HG02798 (cell line): ENCODE data around the gene KIF3B.
A peak's percentile ranks its signal among the peaks of the same experiment; 100 is the strongest.

Experiments used
- ATAC-seq: cut with Tn5 transposase; IDR thresholded peaks from one replicate; pipeline ENCODE4 v1.9.1; 2021; ENCODE audit warnings: mild to moderate bottlenecking; ENCODE audit not compliant: unreplicated experiment, poor library complexity

KIF3B gene

GRCh38 chr20:32277361-32278198, at the start of gene KIF3B:
TSS of gene KIF3B (plus strand) at chr20:32277651. CDS start at chr20:32309778, 32,127 bp downstream.
- ATAC-seq, result peak; percentile 84

GRCh38 chr20:32227744-32228688, 49.4 kb upstream of the KIF3B start:
- ATAC-seq, result no peak

GRCh38 chr20:32229251-32229747, 48.2 kb upstream of the KIF3B start:
- no peak for ATAC-seq

GRCh38 chr20:32230707-32231106, 46.7 kb upstream of the KIF3B start:
- ATAC-seq, result no peak

- ATAC-seq, result no peak
Measured at GRCh38 chr20:32231245-32231644, 46.2 kb upstream of the KIF3B start.

GRCh38 chr20:32231847-32232246, 45.6 kb upstream of the KIF3B start:
- no peak for ATAC-seq

GRCh38 chr20:32232326-32232886, 45.0 kb upstream of the KIF3B start:
- ATAC-seq, result no peak

DNA sequence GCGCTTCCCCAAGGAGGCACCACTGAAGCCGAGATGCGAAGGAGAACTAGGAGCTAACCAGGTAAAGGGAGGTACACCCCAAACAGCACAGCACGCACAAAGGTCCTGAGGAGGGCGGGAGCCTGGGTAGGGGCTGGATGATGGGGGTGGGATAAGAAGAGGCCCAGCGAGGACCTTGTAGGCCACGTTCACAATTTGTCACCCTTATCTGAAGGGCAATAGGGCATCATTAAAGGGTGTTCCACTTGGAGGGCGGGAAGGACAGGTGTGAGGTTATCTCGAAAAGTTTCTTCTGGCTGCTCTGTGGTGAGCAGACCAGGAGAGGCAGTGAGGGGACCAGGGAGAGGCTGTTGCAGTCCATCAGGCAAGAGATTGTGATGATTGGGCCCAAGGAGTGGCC, 44.2 kb upstream of the KIF3B start:
- no peak for ATAC-seq

DNA sequence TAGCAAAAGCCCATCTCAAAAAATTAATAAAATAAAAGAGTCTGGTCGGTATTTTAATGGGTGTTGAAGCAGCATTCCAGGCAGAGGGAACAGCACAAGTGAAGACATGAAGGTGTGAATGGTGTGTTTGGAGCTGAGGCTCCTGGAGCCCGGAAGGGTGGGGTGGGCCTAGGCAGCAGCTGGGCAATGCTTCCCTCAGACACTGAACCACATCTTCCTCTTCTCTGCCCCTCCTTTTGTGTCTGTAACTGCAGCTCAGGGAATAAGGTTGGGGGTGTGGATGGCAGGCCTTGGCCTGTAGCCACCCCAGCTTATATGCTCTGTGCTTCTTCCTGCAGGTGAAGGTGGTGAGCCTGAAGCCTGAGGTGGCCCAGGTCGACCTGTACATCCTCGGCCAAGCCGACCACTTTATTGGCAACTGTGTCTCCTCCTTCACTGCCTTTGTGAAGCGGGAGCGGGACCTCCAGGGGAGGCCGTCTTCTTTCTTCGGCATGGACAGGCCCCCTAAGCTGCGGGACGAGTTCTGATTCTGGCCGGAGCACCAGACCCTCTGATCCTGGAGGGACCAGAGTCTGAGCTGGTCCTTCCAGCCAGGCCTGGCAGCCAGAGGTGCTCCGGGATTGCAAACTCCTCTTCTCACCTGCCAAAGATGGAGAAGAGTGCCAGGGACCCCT, 43.2 kb upstream of the KIF3B start:
- ATAC-seq, result no peak

DNA sequence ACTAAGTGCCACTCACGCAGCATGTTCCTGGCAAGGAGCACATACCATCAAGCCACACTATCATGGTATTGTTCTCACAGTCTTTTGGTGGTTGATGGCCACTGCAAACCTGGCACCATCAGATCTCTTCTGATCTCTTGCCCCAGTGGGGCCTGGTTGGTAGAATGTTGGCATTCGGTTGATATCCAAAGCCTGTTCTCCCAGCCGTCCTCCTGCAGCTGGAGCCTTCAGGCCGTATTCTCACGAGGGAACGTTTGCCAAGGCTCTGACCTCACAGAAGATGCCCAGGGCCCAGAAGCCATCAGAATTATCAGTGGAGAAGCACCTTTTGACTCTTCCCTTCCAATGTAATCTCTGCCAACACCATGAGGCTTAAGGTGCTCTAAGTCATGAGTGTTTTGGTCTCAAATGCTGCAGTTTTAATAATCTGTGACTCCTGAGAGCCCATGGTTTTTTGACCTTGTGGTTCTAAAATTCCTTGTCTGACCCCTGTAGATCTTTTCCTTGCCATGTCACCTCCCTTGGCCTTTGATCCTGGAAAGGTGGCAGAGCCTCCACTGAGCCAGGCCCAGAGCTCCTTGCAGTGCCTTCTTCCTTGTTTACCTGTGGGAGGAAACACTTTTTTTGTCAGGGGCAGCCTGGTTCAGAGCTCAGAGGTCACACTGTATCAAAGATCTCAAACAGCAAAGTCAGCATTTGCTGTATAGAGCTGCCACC, 42.0 kb upstream of the KIF3B start:
- ATAC-seq, result no peak

DNA sequence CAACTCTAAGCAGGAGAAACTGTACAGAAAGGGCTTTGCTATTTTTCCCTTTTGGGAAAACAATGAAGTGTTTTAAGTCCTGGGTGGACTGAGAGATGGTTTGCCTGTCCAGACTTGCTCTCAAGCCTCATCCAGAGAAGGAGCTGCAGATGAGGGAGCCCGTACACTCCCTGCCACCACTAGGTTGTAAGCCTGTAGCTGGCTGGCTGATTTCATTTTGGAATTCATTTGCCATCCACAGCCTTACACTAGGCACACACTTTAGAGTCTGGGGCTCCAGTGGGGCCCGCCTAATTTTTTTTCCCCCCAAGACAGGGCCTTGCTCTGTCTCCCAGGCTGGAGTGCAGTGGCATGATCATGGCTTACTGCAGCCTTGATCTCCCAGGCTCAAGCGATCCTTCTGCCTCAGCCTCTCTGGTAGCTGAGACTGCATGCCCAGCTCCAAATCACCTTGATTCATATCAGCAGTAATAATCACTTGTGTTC, 41.4 kb upstream of the KIF3B start:
- ATAC-seq, result no peak

GRCh38 chr20:32236819-32237218, 40.6 kb upstream of the KIF3B start:
- no peak for ATAC-seq

- no peak for ATAC-seq
Measured at GRCh38 chr20:32237419-32237818, 40.0 kb upstream of the KIF3B start.

- ATAC-seq, result no peak
Measured at GRCh38 chr20:32238483-32239425, 38.7 kb upstream of the KIF3B start.

DNA sequence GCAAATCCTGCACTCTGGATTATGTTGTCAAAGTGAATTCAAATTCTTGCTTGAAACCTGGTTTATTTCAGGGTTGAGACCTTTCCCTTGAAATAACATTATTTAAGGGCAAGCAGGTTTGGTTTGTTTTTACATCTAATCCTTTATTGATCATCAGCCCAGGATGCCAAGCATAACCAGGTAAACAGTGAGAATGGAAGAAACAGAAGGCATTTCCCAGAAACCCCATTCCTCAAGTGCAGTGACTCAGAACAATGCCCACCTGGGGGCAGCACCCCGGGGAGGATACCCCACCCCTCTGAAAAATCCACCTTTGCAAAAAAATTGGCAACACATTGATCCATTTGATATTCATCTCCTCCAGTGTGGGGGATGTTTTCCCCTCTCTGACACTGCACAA, 37.2 kb upstream of the KIF3B start:
- ATAC-seq, result no peak

GRCh38 chr20:32241807-32242206, 35.6 kb upstream of the KIF3B start:
- ATAC-seq, result no peak

DNA sequence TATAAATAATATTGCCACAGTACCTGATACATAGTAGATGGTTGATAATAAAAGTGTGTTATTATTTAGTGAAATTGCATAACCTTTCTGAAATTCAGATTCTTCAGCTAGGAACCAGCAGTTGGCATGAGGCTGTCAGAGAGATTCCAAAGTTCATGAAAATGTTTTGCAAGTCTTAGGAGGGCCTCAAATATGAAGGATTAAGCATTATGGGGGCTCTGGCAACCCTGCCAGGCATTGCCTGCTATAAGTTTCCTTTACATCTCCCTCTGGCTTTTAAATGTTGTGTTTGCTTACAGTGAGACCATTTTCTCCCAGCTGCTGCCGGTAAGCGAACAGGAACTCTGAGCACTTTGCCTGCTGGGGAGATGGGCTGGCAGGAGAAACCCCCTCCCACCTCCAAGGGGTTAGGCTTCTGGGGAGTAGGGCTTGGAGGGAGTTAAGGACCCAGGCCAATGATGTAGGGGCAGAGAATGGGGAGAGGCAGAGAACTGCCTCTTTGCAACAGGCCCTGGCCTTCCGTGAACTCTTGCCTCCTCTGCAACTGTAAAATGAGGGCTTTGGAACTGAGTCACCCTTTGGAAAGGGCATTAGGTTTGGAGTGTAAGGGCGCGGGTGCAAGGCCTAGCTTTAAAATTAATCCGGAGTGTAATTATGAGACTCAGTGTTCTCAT, 33.2 kb upstream of the KIF3B start:
- ATAC-seq, result no peak

DNA sequence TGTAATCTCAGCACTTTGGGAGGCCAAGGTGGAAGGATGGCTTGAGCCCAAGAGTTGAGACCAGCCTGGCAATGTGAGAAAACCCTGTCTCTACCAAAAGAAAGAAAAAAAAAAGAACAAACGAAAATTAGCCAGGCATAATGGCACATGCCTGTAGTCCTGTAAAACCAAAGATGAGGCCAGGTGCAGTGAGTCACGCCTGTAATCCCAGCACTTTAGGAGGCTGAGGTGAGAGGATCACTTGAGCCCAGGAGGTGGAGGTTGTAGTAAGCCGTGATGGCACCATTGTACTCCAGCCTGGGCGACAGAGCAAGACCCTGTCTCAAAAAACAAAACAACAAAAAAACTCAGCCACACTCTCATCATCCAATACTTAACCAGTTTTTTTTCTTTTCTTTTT, 32.5 kb upstream of the KIF3B start:
- ATAC-seq, result no peak
